Endothelial cell of umbilical vein (primary cell): ENCODE results near the gene TMEM131. TPM values are rescaled to one million over a fixed set of nuclear protein-coding genes. Genes with fewer than 3 reads are reported as not detected.

Experiments used
- BruUV-seq: library from RNA; stranded (reverse); fragments of 400-500 nt; replicated peaks from 2 replicates; lab custom pipeline; 2021; lab: Mats Ljungman, UMichigan
- CTCF ChIA-PET: fragments of 300-600, 350-600 bp; sonication (Branson Sonifier 250); formaldehyde crosslinking; loops from one replicate; lab custom pipeline; 2021; ENCODE audit warnings: antibody characterized with exemption, inconsistent platforms; lab: Charles Lee
- POLR2A ChIA-PET: fragments of 300-600, 350-600 bp; sonication (Branson Sonifier 250); formaldehyde crosslinking; loops from one replicate; lab custom pipeline; 2021; ENCODE audit warnings: antibody characterized with exemption, inconsistent platforms; lab: Charles Lee
- DNase-seq: peaks from one replicate; pipeline ENCODE4 v3.0.0-alpha.2; 2011; ENCODE audit warnings: low read depth, low spot score
- FAIRE-seq: peaks from 2 replicates; lab custom pipeline; 2011; peaks lifted over from hg19 to GRCh38; lab: Jason Lieb, UNC
- H2AFZ ChIP-seq: 2 replicates; pipeline ENCODE4 v1.6.0; 2012; ENCODE audit warnings: low read depth, low read length, control low read depth, inconsistent platforms
- H3K27ac ChIP-seq: 2 replicates; pipeline ENCODE4 v1.5.1; 2011; ENCODE audit warnings: low read depth, mild to moderate bottlenecking, control low read depth, low read length, moderate library complexity; ENCODE audit not compliant: insufficient read depth
- H3K27me3 ChIP-seq, 2 experiments: 2 replicates each; pipeline versions ENCODE4 v1.6.0 to v1.6.1; 2011; ENCODE audit warnings: low read length in 2 of 2, mixed read lengths in 1 of 2; ENCODE audit not compliant: control insufficient read depth in 2 of 2, insufficient read depth in 2 of 2
- H3K36me3 ChIP-seq, 2 experiments: 2 replicates in 1 of 2; 3 replicates in 1 of 2; pipeline ENCODE4 v1.5.1; 2011; ENCODE audit warnings: low read length in 2 of 2, mild to moderate bottlenecking in 1 of 2, moderate library complexity in 1 of 2; ENCODE audit not compliant: control insufficient read depth in 2 of 2, insufficient read depth in 2 of 2; ENCODE audit errors: extremely low read depth in 1 of 2
- H3K4me1 ChIP-seq: 3 replicates; pipeline ENCODE4 v1.5.1; 2011; ENCODE audit warnings: mild to moderate bottlenecking, low read length; ENCODE audit not compliant: control insufficient read depth, insufficient read depth; ENCODE audit errors: extremely low read depth
- H3K4me2 ChIP-seq: 2 replicates; pipeline ENCODE4 v1.6.1; 2011; ENCODE audit warnings: low read length, control low read depth, mixed read lengths; ENCODE audit not compliant: insufficient read depth
- H3K4me3 ChIP-seq, 3 experiments: fragments of 200-600 bp in 1 of 3; sonication (generic), shearing (Covaris generic) in 1 of 3; replicated peaks in 1 of 3; 2 replicates each; pipeline ENCODE4 v1.5.1; 2011 to 2016; ENCODE audit warnings: control low read depth in 3 of 3, low read length in 3 of 3, mild to moderate bottlenecking in 2 of 3, inconsistent platforms in 1 of 3, low read depth in 1 of 3, moderate library complexity in 1 of 3; ENCODE audit not compliant: insufficient read depth in 1 of 3
- H3K79me2 ChIP-seq: 2 replicates; pipeline ENCODE4 v1.6.0; 2012; ENCODE audit warnings: low read length, inconsistent platforms; ENCODE audit not compliant: control insufficient read depth, insufficient read depth
- H3K9ac ChIP-seq: replicated peaks from 2 replicates; pipeline ENCODE3; 2011; ENCODE audit warnings: low read length, control low read depth; ENCODE audit not compliant: insufficient read depth; ENCODE audit errors: extremely low read depth
- H3K9me1 ChIP-seq: replicated peaks from 3 replicates; pipeline ENCODE4 v1.6.0; 2011; ENCODE audit warnings: mild to moderate bottlenecking, low read length; ENCODE audit not compliant: control insufficient read depth, insufficient read depth; ENCODE audit errors: extremely low read depth
- H3K9me3 ChIP-seq: replicated peaks from 2 replicates; pipeline ENCODE4 v1.5.1; 2012; ENCODE audit warnings: low read length, inconsistent platforms; ENCODE audit not compliant: control insufficient read depth, insufficient read depth
- H4K20me1 ChIP-seq: replicated peaks from 2 replicates; pipeline ENCODE3; 2011; ENCODE audit warnings: mild to moderate bottlenecking, low read length; ENCODE audit not compliant: control insufficient read depth, insufficient read depth; ENCODE audit errors: extremely low read depth
- CTCF ChIP-seq, 2 donors: IDR thresholded peaks; 1 replicate in 1 of 2; 2 replicates in 1 of 2; pipeline ENCODE4 v1.5.1; 2011; ENCODE audit warnings: low read length in 2 of 2, mild to moderate bottlenecking in 2 of 2, moderate library complexity in 2 of 2, control low read depth in 1 of 2, inconsistent platforms in 1 of 2, low read depth in 1 of 2; ENCODE audit not compliant: insufficient read depth in 1 of 2; ENCODE audit errors: extremely low read depth in 1 of 2
- EZH2 ChIP-seq: IDR thresholded peaks from 2 replicates; pipeline ENCODE4 v1.6.1; 2012; ENCODE audit warnings: borderline replicate concordance, low read depth, mild to moderate bottlenecking, moderate library complexity, low read length, inconsistent platforms; ENCODE audit not compliant: severe bottlenecking
- FOS ChIP-seq: IDR thresholded peaks from 2 replicates; pipeline ENCODE4 v1.6.1; 2011; ENCODE audit warnings: mild to moderate bottlenecking, low read length, moderate library complexity, borderline replicate concordance; ENCODE audit not compliant: insufficient read depth
- GATA2 ChIP-seq: IDR thresholded peaks from 2 replicates; pipeline ENCODE4 v1.7.0; 2011; ENCODE audit warnings: low read depth, mild to moderate bottlenecking, moderate library complexity, mixed read lengths, low read length; ENCODE audit not compliant: insufficient read length, insufficient read depth
- JUN ChIP-seq: IDR thresholded peaks from 2 replicates; pipeline ENCODE4 v1.6.1; 2011; ENCODE audit warnings: borderline replicate concordance, low read depth; ENCODE audit not compliant: insufficient read length, insufficient read depth
- MAX ChIP-seq: IDR thresholded peaks from 2 replicates; pipeline ENCODE4 v1.6.1; 2011; ENCODE audit not compliant: insufficient read depth, insufficient read length
- MYC ChIP-seq: IDR thresholded peaks from one replicate; pipeline ENCODE4 v1.6.1; 2011; ENCODE audit warnings: mild to moderate bottlenecking, low read depth, low read length
- POLR2A ChIP-seq: IDR thresholded peaks from 2 replicates; pipeline ENCODE4 v1.6.1; 2012; ENCODE audit warnings: low read depth, mild to moderate bottlenecking, control low read depth, low read length
- POLR2AphosphoS5 ChIP-seq: IDR thresholded peaks from 2 replicates; pipeline ENCODE4 v1.6.1; 2012; ENCODE audit warnings: low read depth, mild to moderate bottlenecking, control low read depth, low read length, moderate library complexity; ENCODE audit not compliant: insufficient read depth
- dilution Hi-C: fragments of 300-500 bp; cut with MboI; formaldehyde crosslinking; loops from one replicate; pipeline ENCODE4 v1.15.0; 2019; ENCODE audit warnings: low sequenced_read_pairs; ENCODE audit not compliant: extremely low pct_ligation_motif_present
- intact Hi-C: fragments of 100-400 bp; cut with micrococcal nuclease; formaldehyde crosslinking; loops from one replicate; pipeline ENCODE4 v1.10.0; 2022
- polyA plus RNA-seq, 4 experiments: library from polyadenylated mRNA; depleted of rRNA in 3 of 4; stranded (reverse) in 3 of 4; unstranded in 1 of 4; fragments of >200 nt; gene quantifications; 2 replicates each; pipeline versions ENCODE4 v1.2.1 to v1.2.3, GENCODE V29; 2011 to 2012; ENCODE audit warnings: missing spikeins in 1 of 4
- total RNA-seq: library from RNA; stranded (reverse); gene quantifications from 2 replicates; pipeline ENCODE4 v1.2.3, GENCODE V29; 2021

The TMEM131 gene
- total and polyA plus RNA-seq, 2 donors (not counting 3 experiments of a cell fraction or from before 2014, with no cell fraction given), result 12.2 to 28.6 TPM

- TF ChIP-seq POLR2A (no peak), JUN (no peak), MAX (no peak), MYC (no peak), EZH2 (no peak), POLR2AphosphoS5 (no peak)
Measured at GRCh38 chr2:97858442-97858841, 137.3 kb downstream of the TMEM131 start.

GRCh38 chr2:97857553-97857952 lies 138.2 kb downstream of the TMEM131 start:
- BruUV-seq, result no TSS peak
- Histone ChIP-seq H3K9me3 (no peaks in the 10 kb centered on the region), H3K4me3 (no peak overlapping the region), H3K27ac (no peak overlapping the region), H3K4me1 (no peaks in the 10 kb centered on the region), H3K27me3 (no peaks in the 10 kb centered on the region), H3K79me2 (no peaks in the 10 kb centered on the region), H3K9me1 (no peaks in the 10 kb centered on the region), H2AFZ (no peak overlapping the region), H3K36me3 (peaks cover 0 to 3% of the 10 kb centered on the region in 2 experiments), H4K20me1 (no peaks in the 10 kb centered on the region), H3K9ac (no peak overlapping the region), H3K4me2 (no peak overlapping the region)
- ChIA-PET POLR2A (no interaction called here), CTCF (no interaction called here)
- DNase-seq, result no peak
- intact Hi-C loops (no loop called here), dilution Hi-C loops (no loop called here)
- TF ChIP-seq GATA2 (no peak), MAX (no peak), MYC (no peak), JUN (no peak), POLR2AphosphoS5 (no peak), CTCF (IDR thresholded peaks at IDR 0.05; ENCODE audit: extremely low read depth in 1 of 2, insufficient read depth in 1 of 2, low read depth in 1 of 2, low read length in 2 of 2) (no peak), EZH2 (no peak), POLR2A (no peak), FOS (no peak)
- FAIRE-seq, result no peak

More at GRCh38 chr2:97858442-97858841, 137.3 kb downstream of the TMEM131 start:
- H3K4me1 ChIP-seq, result no peaks in the 10 kb centered on the region
- FAIRE-seq (no peak), DNase-seq (no peak)
- H3K9ac ChIP-seq, result no peak overlapping the region
- no peak overlapping the region for H3K4me3 ChIP-seq
- ChIA-PET POLR2A (no interaction called here), CTCF (no interaction called here)
- no peak overlapping the region for H3K4me2 ChIP-seq
- no peaks in the 10 kb centered on the region for H3K9me1 ChIP-seq
- dilution Hi-C loops, result no loop called here
- no peaks in the 10 kb centered on the region for H4K20me1 ChIP-seq
- peaks cover 0 to 3% of the 10 kb centered on the region in 2 experiments for H3K36me3 ChIP-seq
- BruUV-seq, result no TSS peak
- H3K27me3 ChIP-seq, result no peaks in the 10 kb centered on the region
- H3K79me2 ChIP-seq, result no peaks in the 10 kb centered on the region
- intact Hi-C loops, result no loop called here
- no peaks in the 10 kb centered on the region for H3K9me3 ChIP-seq
- H3K27ac ChIP-seq, result no peak overlapping the region
- H2AFZ ChIP-seq, result no peak overlapping the region
